GM12801 (cell line): ENCODE data around the gene DENND5A.

Experiments
- TF ChIP-seq, protein P1 (sequence below): IDR thresholded peaks from one replicate; pipeline ENCODE4 v1.5.1; 2011; ENCODE audit warnings: control low read depth; ENCODE audit not compliant: insufficient read length; ENCODE audit errors: extremely low read depth

Gene DENND5A

DNA sequence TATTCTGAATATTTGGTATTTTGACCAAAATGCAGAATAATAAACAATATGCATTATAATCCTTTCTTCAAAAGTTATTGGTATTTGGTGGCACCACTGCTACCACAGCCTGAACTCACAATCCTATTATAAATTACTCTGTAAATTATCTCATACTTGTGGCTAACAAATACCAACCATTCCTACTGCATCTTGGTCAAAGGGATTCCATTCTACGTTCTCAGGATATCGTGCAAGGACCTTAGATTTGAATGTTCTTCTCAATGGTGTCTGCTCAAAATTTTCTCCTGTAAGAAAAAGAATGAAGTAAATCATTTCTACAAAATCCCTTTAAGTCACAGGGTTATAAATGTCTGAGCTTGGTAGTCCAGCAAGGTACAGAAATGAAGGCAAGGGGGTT is 58.7 kb downstream of the DENND5A start:
- TF ChIP-seq, protein P1, sequence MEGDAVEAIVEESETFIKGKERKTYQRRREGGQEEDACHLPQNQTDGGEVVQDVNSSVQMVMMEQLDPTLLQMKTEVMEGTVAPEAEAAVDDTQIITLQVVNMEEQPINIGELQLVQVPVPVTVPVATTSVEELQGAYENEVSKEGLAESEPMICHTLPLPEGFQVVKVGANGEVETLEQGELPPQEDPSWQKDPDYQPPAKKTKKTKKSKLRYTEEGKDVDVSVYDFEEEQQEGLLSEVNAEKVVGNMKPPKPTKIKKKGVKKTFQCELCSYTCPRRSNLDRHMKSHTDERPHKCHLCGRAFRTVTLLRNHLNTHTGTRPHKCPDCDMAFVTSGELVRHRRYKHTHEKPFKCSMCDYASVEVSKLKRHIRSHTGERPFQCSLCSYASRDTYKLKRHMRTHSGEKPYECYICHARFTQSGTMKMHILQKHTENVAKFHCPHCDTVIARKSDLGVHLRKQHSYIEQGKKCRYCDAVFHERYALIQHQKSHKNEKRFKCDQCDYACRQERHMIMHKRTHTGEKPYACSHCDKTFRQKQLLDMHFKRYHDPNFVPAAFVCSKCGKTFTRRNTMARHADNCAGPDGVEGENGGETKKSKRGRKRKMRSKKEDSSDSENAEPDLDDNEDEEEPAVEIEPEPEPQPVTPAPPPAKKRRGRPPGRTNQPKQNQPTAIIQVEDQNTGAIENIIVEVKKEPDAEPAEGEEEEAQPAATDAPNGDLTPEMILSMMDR, result no peak

DNA sequence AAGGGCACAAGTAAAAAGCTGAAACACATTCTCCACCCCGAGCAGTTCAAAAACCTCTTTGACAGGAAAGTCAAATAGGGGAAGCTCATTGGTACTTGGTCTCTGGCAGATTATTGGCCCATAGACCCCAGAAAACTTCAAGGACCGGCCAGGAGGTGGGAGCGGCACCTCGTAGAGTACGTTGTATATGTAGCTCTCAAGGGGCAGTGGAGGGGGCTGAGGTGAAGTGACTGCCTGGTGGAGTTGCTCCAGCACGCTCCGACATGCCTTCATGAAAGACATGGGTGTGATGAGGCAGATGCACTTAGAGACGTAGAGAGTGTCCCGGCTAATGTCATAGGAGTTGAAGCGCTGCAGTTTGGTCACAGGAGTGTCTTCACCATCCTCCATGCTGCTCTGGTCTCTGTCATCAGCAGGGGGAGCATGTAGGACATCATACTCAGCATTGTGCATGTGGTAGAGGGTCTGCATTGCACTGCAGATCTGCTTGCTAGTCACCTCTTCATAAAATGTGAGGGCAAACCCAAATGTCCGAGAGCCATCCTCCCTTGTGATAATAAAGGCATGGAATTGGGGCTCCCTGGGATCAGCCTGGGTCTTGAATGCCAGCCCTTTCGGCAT is 61.3 kb downstream of the DENND5A start:
- TF ChIP-seq, protein P1, result no peak

DNA sequence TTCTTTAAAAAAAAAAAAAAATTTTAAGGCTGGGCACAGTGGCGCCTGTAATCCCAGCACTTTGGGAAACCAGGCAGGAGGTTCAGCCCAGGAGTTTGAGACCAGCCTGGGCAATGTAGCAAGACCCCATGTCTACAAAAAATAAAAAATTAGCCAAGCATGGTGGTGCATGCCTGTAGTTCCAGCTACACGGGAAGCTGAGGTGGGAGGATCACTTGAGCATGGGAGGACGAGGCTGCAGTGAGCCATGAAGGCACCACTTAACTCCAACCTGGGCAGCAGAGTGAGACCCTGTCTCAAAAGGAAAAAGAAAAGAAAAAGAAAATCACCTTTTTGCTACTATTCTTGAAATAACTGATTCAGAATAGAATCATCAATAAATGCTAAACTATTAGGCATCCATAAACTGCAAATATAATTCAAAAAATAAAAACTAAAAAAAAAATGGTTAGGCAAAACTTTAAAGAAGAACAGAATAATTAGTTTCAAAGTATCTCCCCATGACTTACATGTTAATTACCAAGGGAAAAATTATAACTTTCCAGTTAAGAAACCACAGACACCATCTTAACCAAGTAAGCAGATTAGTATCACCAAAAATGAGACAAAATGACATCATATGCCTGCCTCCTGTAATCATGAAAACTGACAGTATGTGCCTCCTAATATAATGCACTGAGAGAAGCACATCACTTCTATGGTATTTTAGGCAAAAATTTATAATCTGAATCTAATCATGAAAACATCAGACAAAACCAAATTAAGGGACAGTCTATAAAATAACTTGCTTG is 63.6 kb downstream of the DENND5A start:
- TF ChIP-seq, protein P1, result no peak

DNA sequence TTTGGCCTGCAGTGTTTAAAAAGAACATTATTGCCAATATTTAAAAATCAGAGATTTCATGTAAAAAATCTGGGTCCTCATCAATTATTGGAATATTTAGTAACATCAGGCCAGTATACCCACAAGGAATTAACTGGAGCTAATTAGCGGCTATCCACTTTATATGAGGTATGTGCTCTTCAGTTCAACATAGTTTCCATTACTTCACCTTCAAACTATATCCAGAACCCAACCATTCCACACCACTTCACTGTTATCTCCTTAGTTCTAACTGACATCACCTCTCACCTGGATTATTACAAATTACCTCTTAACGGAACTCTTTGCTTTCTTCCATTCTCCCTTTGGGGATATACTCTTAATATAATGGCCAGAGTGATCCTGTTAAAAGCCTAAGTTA is 64.7 kb downstream of the DENND5A start:
- TF ChIP-seq, protein P1, result no peak

DNA sequence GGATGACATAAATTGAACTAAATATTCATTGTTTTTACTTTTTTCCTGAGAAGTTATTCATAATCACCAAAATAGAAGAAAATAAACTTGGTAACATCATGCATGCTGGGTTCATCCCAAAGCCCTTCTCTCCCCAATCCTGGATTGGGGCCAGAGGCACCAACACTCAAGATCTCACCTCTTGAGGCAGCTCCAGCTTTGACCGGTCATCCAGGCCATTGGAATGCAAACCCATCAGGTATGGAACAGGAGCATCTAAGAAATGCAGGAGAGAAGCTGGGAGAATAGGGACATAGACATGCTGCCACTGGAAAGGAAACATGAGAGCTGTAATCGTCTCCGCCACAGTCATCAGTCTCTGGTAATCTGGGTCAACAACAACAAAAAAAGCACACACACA is 71.8 kb downstream of the DENND5A start:
- TF ChIP-seq, protein P1, result no peak

DNA sequence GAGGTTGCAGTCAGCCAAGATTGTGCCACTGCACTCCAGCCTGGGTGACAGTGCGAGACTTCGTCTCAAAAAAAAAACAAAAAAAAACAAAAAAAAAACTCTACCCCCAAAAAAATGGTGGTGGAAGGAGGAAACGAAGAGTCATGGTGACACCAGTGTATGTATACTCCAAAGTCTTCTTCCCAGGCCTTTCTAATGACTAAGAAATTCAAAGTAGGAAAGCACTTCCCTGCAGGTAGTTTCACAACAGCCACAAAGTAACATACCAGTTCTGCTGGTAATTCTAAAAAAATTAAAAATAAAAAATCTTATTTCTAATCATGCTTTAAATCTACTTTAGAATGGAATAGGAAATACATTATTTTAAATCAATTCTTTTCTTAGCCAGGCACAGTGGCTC is 72.6 kb downstream of the DENND5A start:
- TF ChIP-seq, protein P1, result no peak

DNA sequence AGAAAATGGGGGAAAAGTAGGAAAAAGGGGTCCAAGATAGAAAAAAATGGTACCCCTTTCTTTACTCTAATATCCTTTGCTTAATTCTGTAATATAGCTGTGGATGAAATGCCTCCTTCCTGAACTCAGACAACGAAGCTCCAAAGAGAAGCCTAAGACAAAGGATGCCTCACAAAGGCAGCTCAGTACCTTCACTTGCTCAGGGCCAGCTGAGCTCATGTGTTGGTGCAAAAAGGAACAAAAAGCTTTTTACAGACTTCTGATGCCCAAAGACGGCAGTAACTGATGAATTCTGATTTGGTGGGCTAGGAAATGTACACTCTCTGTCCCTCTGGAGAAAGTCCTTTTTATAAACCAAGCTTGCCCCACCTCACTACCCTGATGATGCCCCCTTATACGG is 77.5 kb downstream of the DENND5A start:
- TF ChIP-seq, protein P1, result no peak
